ENCODE data around the gene SPTSSA.

DNA sequence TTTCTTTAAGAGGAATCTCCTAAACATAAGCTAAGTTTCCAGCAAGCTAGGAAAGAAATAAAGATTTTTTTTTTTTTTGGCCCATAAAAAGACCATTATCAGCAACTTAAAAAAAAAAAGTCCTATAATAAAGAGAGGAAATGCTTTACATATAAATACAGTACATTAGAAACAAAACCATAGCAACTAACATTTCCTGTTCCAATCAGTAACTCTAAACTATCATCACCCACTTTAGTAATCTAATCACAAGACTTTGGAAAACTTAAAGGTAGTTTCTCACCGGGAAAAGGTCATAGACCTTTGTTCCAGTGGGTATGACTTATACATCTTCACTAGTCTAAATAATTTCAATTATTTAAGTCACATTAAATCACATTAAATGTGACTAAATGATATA lies 11.1 kb downstream of the SPTSSA start:
- TF ChIP-seq, protein P1, sequence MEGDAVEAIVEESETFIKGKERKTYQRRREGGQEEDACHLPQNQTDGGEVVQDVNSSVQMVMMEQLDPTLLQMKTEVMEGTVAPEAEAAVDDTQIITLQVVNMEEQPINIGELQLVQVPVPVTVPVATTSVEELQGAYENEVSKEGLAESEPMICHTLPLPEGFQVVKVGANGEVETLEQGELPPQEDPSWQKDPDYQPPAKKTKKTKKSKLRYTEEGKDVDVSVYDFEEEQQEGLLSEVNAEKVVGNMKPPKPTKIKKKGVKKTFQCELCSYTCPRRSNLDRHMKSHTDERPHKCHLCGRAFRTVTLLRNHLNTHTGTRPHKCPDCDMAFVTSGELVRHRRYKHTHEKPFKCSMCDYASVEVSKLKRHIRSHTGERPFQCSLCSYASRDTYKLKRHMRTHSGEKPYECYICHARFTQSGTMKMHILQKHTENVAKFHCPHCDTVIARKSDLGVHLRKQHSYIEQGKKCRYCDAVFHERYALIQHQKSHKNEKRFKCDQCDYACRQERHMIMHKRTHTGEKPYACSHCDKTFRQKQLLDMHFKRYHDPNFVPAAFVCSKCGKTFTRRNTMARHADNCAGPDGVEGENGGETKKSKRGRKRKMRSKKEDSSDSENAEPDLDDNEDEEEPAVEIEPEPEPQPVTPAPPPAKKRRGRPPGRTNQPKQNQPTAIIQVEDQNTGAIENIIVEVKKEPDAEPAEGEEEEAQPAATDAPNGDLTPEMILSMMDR (IDR thresholded peaks at IDR 0.05; ENCODE audit: low read depth, low read length): no peak
- TF ChIP-seq EZH2phosphoT487 (IDR thresholded peaks at IDR 0.05; ENCODE audit: low read depth): no peak

All from OCI-LY3 (cell line).